Neural progenitor cell (in vitro differentiated cells): ENCODE results near the gene RNF32. TPM values are rescaled to one million over a fixed set of nuclear protein-coding genes. Genes with fewer than 3 reads are reported as not detected.

Experiments used
- DNase-seq: peaks from one replicate; pipeline ENCODE4 v3.0.0-alpha.2; 2016; ENCODE audit warnings: low spot score
- H2AFZ ChIP-seq: fragments of 200-600 bp; sonication (generic); replicated peaks from 2 replicates; pipeline ENCODE4 v1.6.1; 2016; ENCODE audit warnings: antibody characterized with exemption
- H3F3A ChIP-seq: fragments of 200-600 bp; sonication (generic); 2 replicates; pipeline ENCODE4 v1.6.1; 2016; ENCODE audit warnings: antibody characterized with exemption, low read depth
- H3K27ac ChIP-seq: fragments of 200-600 bp; sonication (generic); 2 replicates; pipeline ENCODE4 v1.5.1; 2016; ENCODE audit warnings: mild to moderate bottlenecking
- H3K27me3 ChIP-seq: fragments of 200-600 bp; sonication (generic); 2 replicates; pipeline ENCODE4 v1.6.1; 2016; ENCODE audit warnings: mild to moderate bottlenecking, moderate library complexity
- H3K36me3 ChIP-seq: fragments of 200-600 bp; sonication (generic); 2 replicates; pipeline ENCODE4 v1.5.1; 2016
- H3K4me1 ChIP-seq: fragments of 200-600 bp; sonication (generic); 2 replicates; pipeline ENCODE4 v1.6.1; 2016; ENCODE audit warnings: mixed run types
- H3K4me2 ChIP-seq: fragments of 200-600 bp; sonication (generic); 2 replicates; pipeline ENCODE4 v1.6.1; 2016
- H3K4me3 ChIP-seq: fragments of 200-600 bp; sonication (generic); 2 replicates; pipeline ENCODE4 v1.5.1; 2016
- H3K79me2 ChIP-seq: fragments of 200-600 bp; sonication (generic); 2 replicates; pipeline ENCODE4 v1.6.1; 2016; ENCODE audit warnings: low read depth
- H3K9ac ChIP-seq: fragments of 200-600 bp; sonication (generic); 2 replicates; pipeline ENCODE4 v1.6.1; 2016
- H3K9me3 ChIP-seq: fragments of 200-600 bp; sonication (generic); 2 replicates; pipeline ENCODE4 v1.5.1; 2016; ENCODE audit warnings: low read depth
- H4K20me1 ChIP-seq: fragments of 200-600 bp; sonication (generic); 2 replicates; pipeline ENCODE4 v1.6.1; 2016; ENCODE audit warnings: low read depth
- H3K27ac Mint-ChIP-seq: 3 replicates; pipeline ENCODE4 v1.8.0; 2021; ENCODE audit warnings: mixed read lengths
- H3K27me3 Mint-ChIP-seq: 2 replicates; pipeline ENCODE4 v1.8.0; 2022; ENCODE audit warnings: low read depth, mild to moderate bottlenecking, inconsistent platforms, moderate library complexity, mixed read lengths; ENCODE audit not compliant: insufficient read depth
- H3K36me3 Mint-ChIP-seq: 3 replicates; pipeline ENCODE4 v1.8.0; 2021; ENCODE audit warnings: mixed read lengths
- H3K4me1 Mint-ChIP-seq: 3 replicates; pipeline ENCODE4 v1.8.0; 2021; ENCODE audit warnings: mixed read lengths
- H3K4me3 Mint-ChIP-seq: 3 replicates; pipeline ENCODE4 v1.8.0; 2021; ENCODE audit warnings: mild to moderate bottlenecking, moderate library complexity, mixed read lengths
- H3K9me3 Mint-ChIP-seq: 3 replicates; pipeline ENCODE4 v1.8.0; 2020; ENCODE audit warnings: mixed read lengths
- CTCF ChIP-seq: fragments of 200-600 bp; sonication (generic); IDR thresholded peaks from 2 replicates; pipeline ENCODE4 v1.5.1; 2017; ENCODE audit warnings: antibody characterized with exemption, mild to moderate bottlenecking
- EZH2 ChIP-seq: fragments of 200-600 bp; sonication (generic); IDR thresholded peaks from 2 replicates; pipeline ENCODE4 v1.6.1; 2017; ENCODE audit warnings: antibody characterized with exemption, mild to moderate bottlenecking, moderate library complexity
- EZH2phosphoT487 ChIP-seq: fragments of 200-600 bp; sonication (generic); IDR thresholded peaks from 2 replicates; pipeline ENCODE4 v1.6.1; 2017; ENCODE audit warnings: antibody characterized with exemption
- total RNA-seq: library from RNA; depleted of rRNA; stranded (reverse); fragments of >200 nt; gene quantifications from 2 replicates; pipeline ENCODE4 v1.2.3, GENCODE V29; 2015; ENCODE audit warnings: low replicate concordance

Gene RNF32
- total RNA-seq, 1 donor from 2014 or later: 3.0 TPM

DNA sequence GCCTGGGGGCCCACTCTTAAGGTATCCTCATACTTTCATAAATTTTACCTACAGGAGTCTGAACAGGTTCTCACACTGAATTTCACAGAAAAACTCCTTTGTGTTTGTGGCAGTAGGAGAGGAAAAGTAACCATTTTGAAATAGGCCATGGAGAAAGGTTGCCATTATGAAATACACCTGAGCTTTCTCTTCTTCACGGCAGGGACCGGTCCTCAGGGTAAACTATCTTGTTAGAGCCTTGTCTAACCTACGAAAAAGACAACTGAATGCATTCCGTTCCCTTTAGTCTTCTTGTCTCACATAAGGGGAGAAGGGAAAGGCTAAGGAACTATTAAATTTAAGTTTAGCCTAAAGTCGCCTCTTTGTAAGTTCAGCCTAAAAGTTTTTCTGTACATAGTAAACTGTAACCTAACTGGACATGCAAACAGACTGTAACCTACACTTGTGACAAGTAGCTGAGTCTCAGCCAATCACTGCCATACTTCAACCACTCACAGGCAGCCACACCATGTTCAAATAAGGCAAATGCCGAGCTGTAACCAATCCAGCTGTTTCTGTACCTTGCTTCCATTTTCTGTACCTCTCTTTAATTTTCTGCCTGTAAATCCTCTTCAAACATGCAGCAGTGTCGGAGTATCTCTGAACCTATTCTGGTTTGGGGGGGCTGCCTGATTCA, 14.2 kb upstream of the RNF32 start:
- H3K9me3 Mint-ChIP-seq: peaks cover 24% of the 10 kb centered on the region
- Histone ChIP-seq H3K27me3 (no peaks in the 10 kb centered on the region), H3K79me2 (no peaks in the 10 kb centered on the region), H3K9me3 (peaks cover 5% of the 10 kb centered on the region), H3K9ac (no peak overlapping the region), H3K4me2 (no peak overlapping the region), H3K27ac (no peak overlapping the region), H3K36me3 (no peaks in the 10 kb centered on the region), H3F3A (no peaks in the 10 kb centered on the region), H4K20me1 (no peaks in the 10 kb centered on the region), H2AFZ (no peak overlapping the region), H3K4me1 (peaks cover 3% of the 10 kb centered on the region), H3K4me3 (no peak overlapping the region)
- no peak overlapping the region for H3K4me3 Mint-ChIP-seq
- H3K36me3 Mint-ChIP-seq: peaks cover 2% of the 10 kb centered on the region
- TF ChIP-seq EZH2 (no peak), EZH2phosphoT487 (no peak), CTCF (no peak)
- peaks cover 2% of the 10 kb centered on the region for H3K4me1 Mint-ChIP-seq
- no peak for DNase-seq
- peaks cover 6% of the 10 kb centered on the region for H3K27me3 Mint-ChIP-seq
- no peak overlapping the region for H3K27ac Mint-ChIP-seq

GRCh38 chr7:156628562-156628961, 12.0 kb upstream of the RNF32 start:
- no peaks in the 10 kb centered on the region for H4K20me1 ChIP-seq
- no peak overlapping the region for H3K4me2 ChIP-seq
- H2AFZ ChIP-seq: no peak overlapping the region
- H3K36me3 ChIP-seq: no peaks in the 10 kb centered on the region
- H3K9me3 ChIP-seq: no peaks in the 10 kb centered on the region
- no peaks in the 10 kb centered on the region for H3K36me3 Mint-ChIP-seq
- TF ChIP-seq CTCF (no peak), EZH2 (no peak), EZH2phosphoT487 (no peak)
- peaks cover 3% of the 10 kb centered on the region for H3K27me3 Mint-ChIP-seq
- no peaks in the 10 kb centered on the region for H3K79me2 ChIP-seq
- H3K9ac ChIP-seq: no peak overlapping the region
- peaks cover 3% of the 10 kb centered on the region for H3K4me1 ChIP-seq
- H3K4me3 Mint-ChIP-seq: no peak overlapping the region
- no peak overlapping the region for H3K4me3 ChIP-seq
- no peak overlapping the region for H3K27ac Mint-ChIP-seq
- no peaks in the 10 kb centered on the region for H3K27me3 ChIP-seq
- H3F3A ChIP-seq: no peaks in the 10 kb centered on the region
- H3K4me1 Mint-ChIP-seq: peaks cover 2% of the 10 kb centered on the region
- DNase-seq: no peak
- H3K27ac ChIP-seq: no peak overlapping the region
- H3K9me3 Mint-ChIP-seq: peaks cover 17% of the 10 kb centered on the region

GRCh38 chr7:156629873-156630272, 10.7 kb upstream of the RNF32 start:
- H4K20me1 ChIP-seq: no peaks in the 10 kb centered on the region
- TF ChIP-seq EZH2phosphoT487 (no peak), EZH2 (no peak), CTCF (no peak)

More at GRCh38 chr7:156629873-156630272, 10.7 kb upstream of the RNF32 start:
- Mint-ChIP-seq H3K9me3 (peaks cover 17% of the 10 kb centered on the region), H3K36me3 (no peaks in the 10 kb centered on the region), H3K27me3 (peaks cover 3% of the 10 kb centered on the region), H3K4me1 (peaks cover 2% of the 10 kb centered on the region), H3K4me3 (no peak overlapping the region), H3K27ac (no peak overlapping the region)
- Histone ChIP-seq H3K27me3 (no peaks in the 10 kb centered on the region), H3K9me3 (no peaks in the 10 kb centered on the region), H2AFZ (no peak overlapping the region), H3K4me3 (no peak overlapping the region), H3K27ac (no peak overlapping the region), H3K79me2 (no peaks in the 10 kb centered on the region), H3F3A (no peaks in the 10 kb centered on the region), H3K4me2 (no peak overlapping the region), H3K4me1 (peaks cover 3% of the 10 kb centered on the region), H3K9ac (no peak overlapping the region), H3K36me3 (no peaks in the 10 kb centered on the region)
- no peak for DNase-seq
